GM18499 (cell line): ENCODE results near the gene PLXNA4.
"Not testable (repeated sequence)": the region's sequence is repeated elsewhere in the genome, so short reads cannot be mapped to it uniquely, and the experiment has no call there.

Source experiments
- ATAC-seq: cut with Tn5 transposase; IDR thresholded peaks from one replicate; pipeline ENCODE4 v1.9.1; 2021; ENCODE audit warnings: moderate number of reproducible peaks; ENCODE audit not compliant: insufficient read depth, unreplicated experiment

The PLXNA4 gene

DNA sequence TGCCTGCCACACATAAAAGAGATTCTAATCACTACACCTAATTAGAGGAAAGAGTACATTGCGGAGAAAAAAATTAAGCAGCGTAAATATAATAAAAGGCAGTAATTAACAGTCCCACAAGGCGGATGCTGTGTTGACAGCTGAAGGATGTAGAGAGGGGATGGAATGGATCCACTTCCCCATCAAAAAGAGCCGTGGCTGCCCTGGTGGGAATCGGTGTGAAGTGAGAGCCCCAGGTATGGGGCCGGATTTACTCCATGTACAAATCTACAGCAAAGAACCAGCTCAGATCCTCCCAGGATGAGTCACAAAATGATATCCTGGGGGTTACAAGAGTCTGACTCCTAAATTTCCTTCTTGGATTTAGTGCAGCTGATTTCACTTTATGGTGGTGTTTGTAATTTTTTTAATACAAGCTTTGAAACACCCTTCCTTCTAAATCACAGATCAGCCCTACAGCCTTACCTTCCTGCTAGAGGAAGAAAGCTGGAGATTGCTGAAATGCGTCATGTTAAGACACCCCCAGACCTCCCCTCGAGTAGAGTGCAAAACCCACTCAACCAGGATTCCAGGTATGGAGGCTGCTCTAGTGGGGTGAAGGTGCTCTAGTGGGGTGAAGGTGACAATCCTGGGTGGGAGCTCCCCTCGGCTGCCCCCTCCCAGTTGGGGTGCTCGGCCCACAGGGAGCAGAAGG, 398.4 kb downstream of the PLXNA4 start:
- ATAC-seq, result no peak

- no peak for ATAC-seq
Observed at GRCh38 chr7:132176719-132177118, 399.6 kb downstream of the PLXNA4 start.

GRCh38 chr7:132171130-132171576, 405.1 kb downstream of the PLXNA4 start:
- ATAC-seq, result no peak

DNA sequence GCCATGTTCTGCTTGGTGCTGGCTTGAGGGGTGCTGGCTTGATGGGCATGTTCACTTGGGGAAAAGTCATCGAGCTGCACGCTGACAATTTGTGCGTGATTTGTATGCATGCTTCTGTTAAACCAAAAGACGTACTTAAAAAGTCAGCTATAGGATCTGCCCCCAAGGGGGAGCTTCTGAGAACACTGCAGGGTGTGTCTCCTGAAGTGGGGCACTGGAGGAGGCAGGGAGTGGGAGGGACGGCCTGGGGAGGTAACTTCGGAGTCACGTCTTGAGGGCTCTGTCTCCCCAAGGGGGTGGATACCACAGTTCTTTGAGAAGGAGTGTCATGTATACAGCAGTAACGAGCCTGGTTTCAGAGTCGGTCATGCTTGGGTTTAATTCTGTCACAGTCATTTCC, 406.5 kb downstream of the PLXNA4 start:
- ATAC-seq, result no peak

GRCh38 chr7:132168239-132168638, 408.0 kb downstream of the PLXNA4 start:
- no peak for ATAC-seq

DNA sequence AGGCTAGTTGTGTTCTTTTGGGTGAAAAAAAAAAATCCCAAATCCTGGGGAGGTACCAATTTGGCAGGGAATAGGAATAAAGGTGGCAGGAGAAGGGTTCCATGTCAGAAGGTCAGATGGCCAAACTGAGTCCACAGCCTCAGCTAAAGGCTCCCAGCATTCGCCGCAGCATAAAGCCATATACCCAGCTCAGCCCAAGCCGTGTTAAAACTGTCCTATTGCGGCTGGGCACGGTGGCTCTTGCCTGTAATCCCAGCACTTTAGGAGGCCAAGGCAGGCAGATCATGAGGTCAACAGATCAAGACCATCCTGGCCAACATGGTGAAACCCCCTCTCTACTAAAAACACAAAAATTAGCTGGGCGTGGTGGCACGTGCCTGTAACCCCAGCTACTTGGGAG, 410.6 kb downstream of the PLXNA4 start:
- not testable (repeated sequence) for ATAC-seq

DNA sequence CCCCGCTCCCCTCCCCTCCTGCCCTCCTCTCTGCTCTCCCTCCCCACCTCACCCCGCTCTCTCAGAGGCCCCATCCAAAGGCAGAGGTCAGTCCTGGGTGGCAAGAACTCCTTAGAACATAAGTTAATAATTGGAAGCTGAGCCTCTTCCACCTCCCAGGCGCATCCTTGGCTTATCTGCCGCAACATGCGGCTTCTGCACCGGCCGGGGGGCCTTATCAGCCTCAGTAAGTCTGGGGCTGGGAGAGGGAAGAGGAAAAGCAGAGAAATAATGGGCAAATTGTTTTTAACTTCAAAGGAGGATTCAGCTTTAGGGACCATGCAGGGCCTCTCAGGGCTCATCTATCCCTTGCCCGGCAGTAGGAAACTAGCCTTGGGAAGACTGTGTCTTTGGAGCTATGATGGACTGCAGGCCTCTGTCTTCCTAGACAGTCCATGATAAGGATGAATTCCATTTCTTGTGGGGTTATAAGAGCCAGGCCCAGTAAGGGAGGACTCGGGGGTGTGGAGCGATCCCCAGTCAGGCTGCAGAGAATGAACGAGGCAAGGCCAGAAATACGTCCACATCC, 411.6 kb downstream of the PLXNA4 start:
- ATAC-seq, result no peak

- no peak for ATAC-seq
Observed at GRCh38 chr7:132162556-132163144, 413.6 kb downstream of the PLXNA4 start.

DNA sequence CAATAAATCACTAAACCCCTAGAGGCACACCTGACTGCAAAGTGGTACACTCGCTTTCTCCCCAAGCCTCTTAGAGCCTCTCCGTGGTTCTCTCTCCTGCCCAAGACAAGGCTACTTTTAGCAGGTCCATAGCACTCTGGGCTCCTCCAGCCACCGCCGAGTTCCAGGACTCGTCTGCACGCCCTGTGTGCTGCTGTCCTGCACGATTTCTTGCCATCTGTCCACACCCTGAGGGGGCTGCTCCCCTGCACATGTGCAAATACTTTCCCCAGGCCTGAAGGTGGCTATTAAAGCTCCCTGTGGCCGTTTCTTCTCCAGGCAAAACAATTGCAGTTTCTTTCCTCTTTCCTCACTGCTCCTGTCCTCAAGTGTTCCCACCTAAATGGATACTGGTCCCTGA, 414.3 kb downstream of the PLXNA4 start:
- ATAC-seq, result no peak

DNA sequence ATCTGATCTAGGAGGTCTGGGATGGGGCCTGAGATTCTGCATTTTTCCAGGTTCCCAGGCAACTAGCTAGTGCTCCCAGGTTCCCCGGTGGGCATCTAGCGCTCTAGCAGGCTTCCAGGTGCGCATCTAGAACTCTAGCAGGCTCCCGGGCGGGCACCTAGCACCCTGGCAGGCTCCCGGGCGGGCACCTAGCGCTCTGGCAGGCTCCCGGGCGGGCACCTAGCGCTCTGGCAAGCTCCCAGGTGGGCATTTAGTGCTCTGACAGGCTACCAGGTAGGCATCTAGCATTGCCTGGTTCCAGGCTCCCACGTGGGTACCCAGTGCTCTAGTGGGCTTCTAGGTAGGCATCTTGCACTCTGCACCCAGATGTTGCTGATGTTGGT, 414.7 kb downstream of the PLXNA4 start:
- no peak for ATAC-seq

DNA sequence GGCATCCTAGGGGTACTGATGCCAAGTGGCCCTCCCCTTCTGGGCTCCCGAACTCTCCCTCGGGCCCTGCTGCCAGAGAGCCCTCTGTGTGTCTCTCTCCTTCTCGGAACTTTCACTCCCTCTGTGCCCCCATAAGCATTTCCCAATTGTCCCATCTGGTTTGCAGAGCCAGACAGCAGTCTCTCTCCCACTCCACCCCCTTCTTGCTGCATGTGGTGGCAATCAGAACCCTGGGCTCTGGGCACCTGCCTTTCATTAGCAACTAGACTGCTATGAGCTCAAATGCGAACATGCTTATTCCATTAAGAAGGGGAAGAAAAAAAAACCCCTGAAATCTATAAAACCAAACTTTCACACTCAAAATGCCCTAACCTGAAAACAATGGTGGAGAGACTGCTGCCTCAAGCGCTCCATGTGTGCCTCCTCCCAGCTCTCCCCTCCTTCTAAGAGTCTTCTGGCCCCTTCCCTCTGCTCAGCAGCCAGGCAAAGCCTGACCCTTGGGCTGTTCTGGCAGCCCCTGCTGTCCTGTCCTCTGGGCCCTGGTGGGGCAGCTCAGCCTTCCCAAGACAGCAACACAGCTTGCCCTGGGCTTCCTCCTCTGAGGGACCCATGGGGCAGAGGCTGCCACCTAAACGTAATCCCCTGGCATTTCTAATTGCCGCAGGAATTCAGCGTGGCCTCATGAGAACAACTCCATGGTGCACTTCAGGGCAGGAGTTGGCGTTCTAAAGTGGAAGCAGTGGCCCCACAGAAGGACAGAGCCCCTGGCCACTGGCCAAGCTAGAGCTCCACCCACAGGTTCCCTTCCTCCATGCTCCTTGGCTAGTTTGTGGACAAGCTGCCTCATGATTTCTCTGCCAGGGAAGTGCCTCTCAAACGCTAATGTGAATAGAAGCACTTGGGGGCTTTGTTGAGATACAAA, 415.4 kb downstream of the PLXNA4 start:
- ATAC-seq, result no peak

GRCh38 chr7:132158841-132159240, 417.4 kb downstream of the PLXNA4 start:
- no peak for ATAC-seq

DNA sequence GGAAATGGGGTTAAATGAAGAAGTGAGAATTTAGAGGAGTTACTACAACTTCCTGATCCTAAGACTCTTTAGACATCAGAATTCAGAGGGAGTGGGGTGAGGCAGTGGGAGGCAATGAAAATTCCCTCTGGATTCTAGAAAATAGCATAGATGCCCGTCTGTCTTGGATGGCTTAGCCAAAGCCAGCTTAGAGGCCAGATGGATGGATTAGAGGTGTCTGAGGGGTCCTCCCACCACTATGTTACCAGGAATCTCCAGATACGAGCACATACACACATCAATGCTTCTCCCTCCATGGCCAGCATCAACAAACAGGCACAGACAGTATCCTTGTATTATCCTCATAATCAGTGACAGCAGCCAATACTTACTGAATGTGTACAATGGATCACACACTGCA, 418.1 kb downstream of the PLXNA4 start:
- ATAC-seq, result no peak

DNA sequence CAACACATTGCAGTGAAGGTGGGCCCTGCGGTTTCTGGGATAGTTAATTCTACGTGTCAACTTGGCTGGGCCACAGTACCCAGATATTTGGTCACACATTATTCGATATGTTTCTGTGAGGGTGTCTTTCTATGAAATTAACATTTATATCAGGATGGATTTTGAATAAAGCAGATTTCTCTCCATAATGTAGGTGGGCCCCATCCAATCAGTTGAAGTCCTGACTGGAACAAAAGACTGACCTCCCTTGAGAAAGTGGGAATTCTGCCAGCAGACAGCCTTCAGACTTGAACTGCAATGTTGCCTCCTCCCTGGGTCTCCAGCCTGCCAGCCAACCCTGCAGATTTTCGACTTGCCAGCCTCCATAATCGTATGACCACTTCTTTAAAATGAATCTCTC, 420.6 kb downstream of the PLXNA4 start:
- ATAC-seq, result no peak

GRCh38 chr7:132154695-132155471, 421.4 kb downstream of the PLXNA4 start:
- ATAC-seq, result no peak

DNA sequence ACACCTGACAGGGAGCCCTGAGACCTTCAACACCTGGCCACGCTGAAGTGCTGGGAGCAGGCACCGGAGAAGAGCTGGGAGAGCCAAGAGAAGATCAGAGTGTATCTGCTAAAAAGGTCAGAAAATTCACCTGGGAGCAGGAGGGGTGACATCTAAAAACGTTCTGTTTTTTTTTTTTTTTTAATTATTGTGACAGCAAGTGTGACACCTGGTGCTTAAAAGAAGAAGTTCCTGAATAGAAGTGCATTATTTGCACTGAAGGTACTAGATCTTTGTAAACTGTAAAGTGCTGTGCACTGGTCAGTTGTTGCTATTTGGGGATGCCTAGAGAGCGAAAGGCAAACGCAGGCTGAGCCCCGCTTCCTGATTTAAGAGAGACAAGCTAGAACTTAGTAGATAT, 422.0 kb downstream of the PLXNA4 start:
- no peak for ATAC-seq

DNA sequence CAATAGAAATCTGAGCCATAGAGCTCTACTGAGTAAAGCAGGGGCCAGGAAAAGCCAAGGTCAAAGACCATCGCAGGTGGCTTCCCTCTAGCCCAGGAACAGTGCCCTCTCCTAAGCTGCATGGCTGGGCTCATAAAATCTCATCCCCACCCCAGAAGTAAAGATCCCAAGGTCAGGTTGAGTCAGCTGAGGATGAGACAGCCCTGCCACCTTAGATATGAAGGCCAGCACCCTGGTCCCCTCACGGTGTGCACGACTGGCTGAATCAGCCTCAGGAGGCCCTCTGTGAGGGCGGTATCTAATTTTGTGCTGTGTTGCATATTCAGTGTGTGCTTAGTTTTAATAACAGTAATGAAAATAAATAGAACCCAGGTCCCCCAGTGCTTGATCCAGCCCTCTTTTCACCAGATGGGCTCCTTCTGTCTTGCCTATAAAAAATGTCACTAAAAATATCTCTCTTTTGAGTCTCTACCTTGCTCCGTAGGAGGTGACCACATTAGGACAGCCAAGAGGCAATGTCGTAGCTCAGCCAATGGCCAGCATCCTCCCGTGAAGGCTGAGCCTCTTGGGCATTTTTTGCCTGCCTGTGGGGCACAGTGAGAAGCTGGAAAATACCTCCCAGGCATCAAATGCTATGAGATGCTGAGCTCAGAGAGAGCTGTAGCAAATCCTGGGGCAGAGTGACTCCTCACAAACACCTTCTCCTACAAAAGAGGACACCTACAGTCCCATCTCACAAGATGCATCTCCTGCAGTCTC, 424.0 kb downstream of the PLXNA4 start:
- no peak for ATAC-seq

GRCh38 chr7:132150711-132151110, 425.6 kb downstream of the PLXNA4 start:
- ATAC-seq, result no peak
